ENCODE measurements around the gene ENKUR.
"Not testable (repeated sequence)": the region's sequence is repeated elsewhere in the genome, so short reads cannot be mapped to it uniquely, and the experiment has no call there.

Gene ENKUR

GRCh38 chr10:24979685-24980084, 36.3 kb downstream of the ENKUR start:
- Histone ChIP-seq H3K9ac (ENCODE audit: insufficient read length, low read depth) (no peak overlapping the region), H3K4me3 (ENCODE audit: insufficient read length, low read depth) (no peak overlapping the region), H3K27me3 (ENCODE audit: insufficient read depth, insufficient read length) (no peaks in the 10 kb centered on the region), H3K9me3 (ENCODE audit: insufficient read depth, low read length) (no peaks in the 10 kb centered on the region), H3K4me1 (ENCODE audit: insufficient read depth, insufficient read length) (no peaks in the 10 kb centered on the region), H3K36me3 (ENCODE audit: insufficient read depth, insufficient read length, low read length) (no peaks in the 10 kb centered on the region)
- no peak for DNase-seq (ENCODE audit: low read depth, low spot score)
- TF ChIP-seq SUZ12 (IDR thresholded peaks at IDR 0.05; ENCODE audit: extremely low read depth, insufficient read depth, insufficient read length), result no peak
- no peak for TF ChIP-seq ZNF274 (IDR thresholded peaks at IDR 0.05; ENCODE audit: low read depth, low read length)
- TF ChIP-seq YY1 (IDR thresholded peaks at IDR 0.05; ENCODE audit: insufficient read depth, insufficient read length), result no peak

GRCh38 chr10:24974976-24975375, 41.0 kb downstream of the ENKUR start:
- Histone ChIP-seq H3K9ac (ENCODE audit: insufficient read length, low read depth) (no peak overlapping the region), H3K36me3 (ENCODE audit: insufficient read depth, insufficient read length, low read length) (no peaks in the 10 kb centered on the region), H3K4me3 (ENCODE audit: insufficient read length, low read depth) (no peak overlapping the region), H3K9me3 (ENCODE audit: insufficient read depth, low read length) (no peaks in the 10 kb centered on the region), H3K4me1 (ENCODE audit: insufficient read depth, insufficient read length) (no peaks in the 10 kb centered on the region), H3K27me3 (ENCODE audit: insufficient read depth, insufficient read length) (no peaks in the 10 kb centered on the region)
- TF ChIP-seq YY1 (IDR thresholded peaks at IDR 0.05; ENCODE audit: insufficient read depth, insufficient read length) (no peak), SUZ12 (IDR thresholded peaks at IDR 0.05; ENCODE audit: extremely low read depth, insufficient read depth, insufficient read length) (no peak), ZNF274 (IDR thresholded peaks at IDR 0.05; ENCODE audit: low read depth, low read length) (no peak)
- DNase-seq (ENCODE audit: low read depth, low spot score), result no peak

- H3K4me3 ChIP-seq (ENCODE audit: insufficient read length, low read depth), result no peak overlapping the region
- H3K9ac ChIP-seq (ENCODE audit: insufficient read length, low read depth), result no peak overlapping the region
- TF ChIP-seq ZNF274 (IDR thresholded peaks at IDR 0.05; ENCODE audit: low read depth, low read length) (no peak), YY1 (IDR thresholded peaks at IDR 0.05; ENCODE audit: insufficient read depth, insufficient read length) (no peak), SUZ12 (IDR thresholded peaks at IDR 0.05; ENCODE audit: extremely low read depth, insufficient read depth, insufficient read length) (no peak)
These were observed 42.8 kb downstream of the ENKUR start for GRCh38 chr10:24973163-24973562.

GRCh38 chr10:24971374-24971773, 44.6 kb downstream of the ENKUR start:
- Histone ChIP-seq H3K9me3 (ENCODE audit: insufficient read depth, low read length) (no peaks in the 10 kb centered on the region), H3K4me1 (ENCODE audit: insufficient read depth, insufficient read length) (no peaks in the 10 kb centered on the region), H3K36me3 (ENCODE audit: insufficient read depth, insufficient read length, low read length) (no peaks in the 10 kb centered on the region), H3K4me3 (ENCODE audit: insufficient read length, low read depth) (no peak overlapping the region), H3K9ac (ENCODE audit: insufficient read length, low read depth) (no peak overlapping the region), H3K27me3 (ENCODE audit: insufficient read depth, insufficient read length) (no peaks in the 10 kb centered on the region)
- no peak for DNase-seq (ENCODE audit: low read depth, low spot score)
- no peak for TF ChIP-seq YY1 (IDR thresholded peaks at IDR 0.05; ENCODE audit: insufficient read depth, insufficient read length)
- no peak for TF ChIP-seq SUZ12 (IDR thresholded peaks at IDR 0.05; ENCODE audit: extremely low read depth, insufficient read depth, insufficient read length)
- no peak for TF ChIP-seq ZNF274 (IDR thresholded peaks at IDR 0.05; ENCODE audit: low read depth, low read length)

More at GRCh38 chr10:24973163-24973562, 42.8 kb downstream of the ENKUR start:
- no peak for DNase-seq (ENCODE audit: low read depth, low spot score)
- Histone ChIP-seq H3K27me3 (ENCODE audit: insufficient read depth, insufficient read length) (no peaks in the 10 kb centered on the region), H3K36me3 (ENCODE audit: insufficient read depth, insufficient read length, low read length) (no peaks in the 10 kb centered on the region), H3K9me3 (ENCODE audit: insufficient read depth, low read length) (no peaks in the 10 kb centered on the region), H3K4me1 (ENCODE audit: insufficient read depth, insufficient read length) (no peaks in the 10 kb centered on the region)

DNA sequence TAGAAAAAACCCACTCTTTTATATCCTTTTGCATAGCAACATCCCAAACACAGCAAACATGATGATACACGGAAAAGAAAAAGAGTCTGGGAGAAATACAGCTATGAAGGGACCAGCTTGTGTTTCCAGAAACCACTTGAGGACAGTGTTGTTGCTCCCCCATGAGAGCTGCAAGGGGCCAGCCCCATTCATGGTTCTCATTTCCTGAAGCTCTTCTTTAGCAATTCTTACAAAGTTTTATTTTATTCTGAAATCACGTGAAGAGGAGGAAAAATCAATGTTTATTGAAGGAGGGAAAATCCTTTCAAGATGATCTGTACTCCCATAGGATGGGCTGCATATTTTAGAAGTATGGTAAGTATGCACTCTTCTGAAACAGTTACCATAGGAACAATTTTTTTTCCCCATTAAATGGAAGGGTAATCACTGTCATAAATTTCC, 46.1 kb downstream of the ENKUR start:
- Histone ChIP-seq H3K9me3 (ENCODE audit: insufficient read depth, low read length) (no peaks in the 10 kb centered on the region), H3K4me3 (ENCODE audit: insufficient read length, low read depth) (no peak overlapping the region), H3K4me1 (ENCODE audit: insufficient read depth, insufficient read length) (no peaks in the 10 kb centered on the region), H3K27me3 (ENCODE audit: insufficient read depth, insufficient read length) (no peaks in the 10 kb centered on the region), H3K9ac (ENCODE audit: insufficient read length, low read depth) (no peak overlapping the region), H3K36me3 (ENCODE audit: insufficient read depth, insufficient read length, low read length) (no peaks in the 10 kb centered on the region)
- no peak for DNase-seq (ENCODE audit: low read depth, low spot score)
- no peak for TF ChIP-seq ZNF274 (IDR thresholded peaks at IDR 0.05; ENCODE audit: low read depth, low read length)
- TF ChIP-seq YY1 (IDR thresholded peaks at IDR 0.05; ENCODE audit: insufficient read depth, insufficient read length), result no peak
- TF ChIP-seq SUZ12 (IDR thresholded peaks at IDR 0.05; ENCODE audit: extremely low read depth, insufficient read depth, insufficient read length), result no peak

- not testable (repeated sequence) for DNase-seq (ENCODE audit: low read depth, low spot score); H3K9me3 ChIP-seq (ENCODE audit: insufficient read depth, low read length); H3K4me3 ChIP-seq (ENCODE audit: insufficient read length, low read depth); H3K4me1 ChIP-seq (ENCODE audit: insufficient read depth, insufficient read length); H3K9ac ChIP-seq (ENCODE audit: insufficient read length, low read depth); H3K27me3 ChIP-seq (ENCODE audit: insufficient read depth, insufficient read length); H3K36me3 ChIP-seq (ENCODE audit: insufficient read depth, insufficient read length, low read length)
These were observed 47.0 kb downstream of the ENKUR start for GRCh38 chr10:24968951-24969350.

DNA sequence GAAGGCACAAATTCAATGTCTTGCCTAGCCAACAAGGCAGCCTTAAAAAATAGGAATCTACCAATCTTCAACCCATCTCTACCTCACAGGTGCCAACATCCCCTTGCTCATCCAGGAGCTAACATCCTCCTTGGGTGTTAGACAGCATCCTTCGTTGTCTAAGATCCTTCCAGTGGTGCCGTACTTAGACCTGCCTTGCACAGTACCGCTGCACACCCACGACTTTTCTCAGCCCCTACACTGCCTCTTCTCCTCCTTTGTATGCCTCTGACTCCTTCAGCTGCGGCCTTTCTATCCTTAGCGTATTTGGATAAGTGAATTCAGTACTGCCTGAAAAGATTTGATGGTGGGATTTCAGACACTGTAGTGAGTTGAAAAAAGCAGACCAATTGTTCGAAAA, 47.6 kb downstream of the ENKUR start:
- Histone ChIP-seq H3K27me3 (ENCODE audit: insufficient read depth, insufficient read length) (no peaks in the 10 kb centered on the region), H3K4me1 (ENCODE audit: insufficient read depth, insufficient read length) (no peaks in the 10 kb centered on the region), H3K4me3 (ENCODE audit: insufficient read length, low read depth) (no peak overlapping the region), H3K36me3 (ENCODE audit: insufficient read depth, insufficient read length, low read length) (no peaks in the 10 kb centered on the region), H3K9ac (ENCODE audit: insufficient read length, low read depth) (no peak overlapping the region), H3K9me3 (ENCODE audit: insufficient read depth, low read length) (no peaks in the 10 kb centered on the region)
- TF ChIP-seq YY1 (IDR thresholded peaks at IDR 0.05; ENCODE audit: insufficient read depth, insufficient read length) (no peak), SUZ12 (IDR thresholded peaks at IDR 0.05; ENCODE audit: extremely low read depth, insufficient read depth, insufficient read length) (no peak)
- DNase-seq (ENCODE audit: low read depth, low spot score), result no peak

- H3K27me3 ChIP-seq (ENCODE audit: insufficient read depth, insufficient read length), result no peaks in the 10 kb centered on the region
- DNase-seq (ENCODE audit: low read depth, low spot score), result no peak
- no peaks in the 10 kb centered on the region for H3K36me3 ChIP-seq (ENCODE audit: insufficient read depth, insufficient read length, low read length)
- no peak overlapping the region for H3K9ac ChIP-seq (ENCODE audit: insufficient read length, low read depth)
- H3K4me3 ChIP-seq (ENCODE audit: insufficient read length, low read depth), result no peak overlapping the region
- TF ChIP-seq SUZ12 (IDR thresholded peaks at IDR 0.05; ENCODE audit: extremely low read depth, insufficient read depth, insufficient read length) (no peak), ZNF274 (IDR thresholded peaks at IDR 0.05; ENCODE audit: low read depth, low read length) (no peak), YY1 (IDR thresholded peaks at IDR 0.05; ENCODE audit: insufficient read depth, insufficient read length) (no peak)
- no peaks in the 10 kb centered on the region for H3K4me1 ChIP-seq (ENCODE audit: insufficient read depth, insufficient read length)
- no peaks in the 10 kb centered on the region for H3K9me3 ChIP-seq (ENCODE audit: insufficient read depth, low read length)
These were observed 48.9 kb downstream of the ENKUR start for GRCh38 chr10:24966962-24967481.
